Coronary artery (tissue), 2 donors: Measurements from ENCODE around the gene PTPRD.

Experiments used
- DNase-seq: peaks from one replicate; pipeline ENCODE4 v3.0.0-alpha.2; 2017; ENCODE audit warnings: low spot score
- H3K27ac ChIP-seq, 2 donors: fragments of 200-600 bp; sonication (generic); one replicate each; pipeline ENCODE4 v1.5.1; 2016 to 2019
- H3K4me3 ChIP-seq: fragments of 200-600 bp; sonication (generic); 2 replicates; pipeline ENCODE4 v1.5.1; 2016; ENCODE audit warnings: mild to moderate bottlenecking, moderate library complexity
- CTCF ChIP-seq: fragments of 200-600 bp; sonication (generic); IDR thresholded peaks from one replicate; pipeline ENCODE4 v1.5.1; 2019; ENCODE audit warnings: antibody characterized with exemption

The PTPRD gene

GRCh38 chr9:8726692-8727091 lies 1886.1 kb downstream of the PTPRD start:
- no peak for TF ChIP-seq CTCF
- DNase-seq = no peak

GRCh38 chr9:8725635-8726034 lies 1887.2 kb downstream of the PTPRD start:
- no peak for TF ChIP-seq CTCF
- no peak for DNase-seq
- no peak overlapping the region for H3K27ac ChIP-seq
- H3K4me3 ChIP-seq = no peak overlapping the region

More at GRCh38 chr9:8726692-8727091, 1886.1 kb downstream of the PTPRD start:
- Histone ChIP-seq H3K4me3 (no peak overlapping the region), H3K27ac (no peak overlapping the region)

- no peak for DNase-seq
- peak overlapping the region; percentile 5 for H3K4me3 ChIP-seq
- H3K27ac ChIP-seq = no peak overlapping the region
- no peak for TF ChIP-seq CTCF
These were observed 1888.4 kb downstream of the PTPRD start for GRCh38 chr9:8724284-8725018.

GRCh38 chr9:8723195-8723594 lies 1889.6 kb downstream of the PTPRD start:
- TF ChIP-seq CTCF = no peak
- Histone ChIP-seq H3K4me3 (no peak overlapping the region), H3K27ac (no peak overlapping the region)
- no peak for DNase-seq

GRCh38 chr9:8719833-8720486 lies 1892.8 kb downstream of the PTPRD start:
- no peak for DNase-seq
- H3K27ac ChIP-seq = no peak overlapping the region
- H3K4me3 ChIP-seq = no peak overlapping the region
- no peak for TF ChIP-seq CTCF

- no peak for TF ChIP-seq CTCF
- Histone ChIP-seq H3K4me3 (peak overlapping the region; percentile 8), H3K27ac (peak overlapping the region; percentile 30 to 45)
- no peak for DNase-seq
These were observed 1894.6 kb downstream of the PTPRD start for GRCh38 chr9:8718121-8718725.
